ENCODE data around the gene RELL2.
A peak's percentile ranks its signal among the peaks of the same experiment; 100 is the strongest.
"Not testable (repeated sequence)": the region's sequence is repeated elsewhere in the genome, so short reads cannot be mapped to it uniquely, and the experiment has no call there.

Gene RELL2

DNA sequence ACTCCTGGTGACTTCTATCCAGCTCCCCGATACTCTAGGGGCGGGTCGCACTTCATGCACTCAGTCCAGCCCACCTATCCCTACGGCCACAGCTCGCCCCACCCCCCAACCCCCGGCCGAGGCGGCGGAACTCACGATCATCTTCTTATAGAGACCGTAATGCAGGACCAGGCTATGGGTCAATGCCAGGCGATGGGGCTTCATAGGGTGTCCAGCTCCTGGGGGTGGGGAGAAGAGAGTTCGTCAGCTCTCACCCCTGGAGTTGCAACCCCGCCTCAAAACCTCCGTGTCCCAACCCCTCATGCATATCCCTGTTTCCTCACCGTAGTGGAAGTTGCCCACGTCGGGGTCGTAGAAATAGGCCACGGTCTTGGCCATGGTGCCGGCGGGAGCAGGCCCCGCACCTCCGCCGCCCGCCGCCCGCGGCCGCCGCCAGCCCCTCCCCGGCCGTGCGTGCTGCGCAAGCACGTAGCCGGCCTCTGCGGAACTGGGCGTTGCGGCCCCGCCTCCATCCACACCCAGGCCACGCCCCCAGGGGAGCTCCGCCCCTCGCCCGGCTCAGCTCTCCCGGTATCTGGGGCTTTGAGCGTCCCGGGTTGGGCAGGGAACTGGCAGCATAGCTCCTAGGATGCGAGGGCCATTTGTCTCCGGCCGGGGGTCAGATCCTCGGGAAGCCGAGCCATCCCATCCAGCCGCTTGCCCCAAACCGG is at the start of gene RELL2, which contains the start of gene HDAC3:
RELL2 (plus strand) TSS at position 585 of the 710 bp plus-strand sequence. CDS start 1,229 bp downstream, outside the sequence.
HDAC3 (minus strand) TSS at position 437 of the 710 bp plus-strand sequence; CDS start at position 378, 59 bp downstream.
- peak; percentile 95 for DNase-seq

- peak; percentile 53 for DNase-seq
These were observed 46.7 kb upstream of the RELL2 start for GRCh38 chr5:141590127-141590526.

DNA sequence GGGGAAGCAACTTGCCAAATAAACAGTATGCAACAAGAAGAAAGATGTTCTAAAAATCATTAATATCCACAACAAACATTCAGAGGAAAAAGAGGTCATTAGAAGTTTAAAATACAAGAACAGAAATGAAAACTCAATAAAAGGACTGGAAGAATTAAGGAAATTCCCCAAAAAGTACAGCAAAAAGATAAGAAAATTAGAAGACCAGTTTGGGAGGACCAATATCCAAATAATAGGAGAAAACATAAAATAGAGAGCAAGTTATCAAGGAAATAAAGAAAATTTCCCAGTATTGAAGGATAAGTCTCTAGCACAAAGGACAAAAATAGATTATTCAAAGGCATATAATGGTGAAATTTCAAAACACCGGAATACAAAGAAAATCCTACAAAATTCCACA is 39.9 kb upstream of the RELL2 start:
- DNase-seq: no peak

GRCh38 chr5:141597394-141597793 is 39.4 kb upstream of the RELL2 start:
- DNase-seq: no peak

DNA sequence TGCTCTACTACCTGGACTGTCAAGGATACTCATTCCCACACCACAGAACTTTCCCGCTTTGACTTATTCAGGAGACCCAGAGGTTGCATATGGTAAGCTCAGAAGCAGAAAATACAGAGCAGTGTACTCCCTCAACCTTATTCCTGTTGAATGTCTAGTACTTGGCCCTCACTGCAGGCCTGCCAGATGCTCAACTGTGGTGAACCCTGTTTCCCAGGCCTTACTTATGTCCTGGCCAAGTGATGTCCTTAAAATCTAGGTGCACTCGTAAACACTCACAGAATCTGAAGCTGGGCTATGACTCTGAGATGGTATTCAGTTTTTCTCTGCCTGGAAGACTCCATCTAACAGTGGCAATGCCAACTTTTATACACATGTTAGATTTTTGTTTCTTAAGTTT is 39.0 kb upstream of the RELL2 start:
- no peak for DNase-seq

DNA sequence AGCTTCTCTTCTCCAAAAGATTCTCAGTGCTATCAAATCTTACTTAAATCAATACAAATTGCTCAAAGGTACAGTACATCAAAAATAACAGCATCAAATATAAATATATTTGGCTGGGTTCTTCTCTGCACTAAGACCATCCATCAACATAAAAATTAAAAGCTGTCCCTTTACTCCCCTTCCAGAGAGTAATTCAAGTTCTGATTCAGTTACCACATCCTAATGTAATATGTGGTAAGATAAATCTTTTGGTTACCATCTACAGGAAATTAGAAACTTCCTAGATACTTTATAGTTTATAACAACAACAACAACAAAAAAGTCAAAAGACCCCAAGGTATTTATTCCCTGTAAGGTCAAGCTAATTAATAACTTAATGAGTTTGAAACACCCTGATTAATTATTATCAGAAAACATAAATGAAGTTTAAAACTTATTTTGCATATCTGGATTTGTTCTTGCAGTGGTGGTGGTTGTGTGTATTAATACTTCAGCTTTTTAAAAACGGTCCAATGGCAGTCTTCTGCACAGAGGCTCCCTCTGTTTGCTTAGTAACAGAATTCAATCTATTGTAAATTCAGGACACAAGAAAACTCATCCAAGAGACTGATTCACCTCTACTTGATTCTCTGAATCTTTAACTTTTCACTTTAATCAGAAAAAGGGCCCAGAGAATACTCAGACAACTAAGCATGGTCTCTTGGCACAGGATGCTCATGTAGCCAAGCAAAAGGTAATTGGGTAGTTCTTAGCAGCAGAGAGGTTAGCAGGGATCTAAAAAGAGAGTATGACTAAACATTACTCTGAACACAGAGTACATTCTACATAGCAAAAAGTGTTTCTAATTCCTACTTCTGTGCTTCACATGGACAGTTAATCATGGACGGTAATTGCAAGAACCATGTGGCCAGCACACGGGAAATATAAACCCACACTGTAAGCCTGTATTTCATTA is 38.1 kb upstream of the RELL2 start:
- no peak for DNase-seq

DNA sequence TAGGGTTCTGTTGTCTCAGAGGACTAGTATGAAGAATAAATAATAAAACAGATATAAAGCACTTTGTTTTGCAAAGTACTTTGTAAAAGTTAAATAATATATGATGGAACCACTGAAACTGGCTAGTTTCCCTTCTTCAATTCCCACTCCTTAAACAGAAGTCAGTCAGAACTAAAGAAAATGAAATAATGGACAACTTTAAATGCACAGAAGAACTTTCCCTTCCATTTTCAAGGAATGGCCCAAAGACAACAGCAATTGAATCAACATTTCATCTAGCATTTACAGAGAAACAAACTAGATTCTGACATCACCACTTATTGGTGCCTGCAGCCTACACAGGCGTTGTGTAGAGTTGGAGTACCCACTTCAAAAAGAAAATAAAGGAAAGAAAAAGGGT is 34.2 kb upstream of the RELL2 start:
- no peak for DNase-seq

DNA sequence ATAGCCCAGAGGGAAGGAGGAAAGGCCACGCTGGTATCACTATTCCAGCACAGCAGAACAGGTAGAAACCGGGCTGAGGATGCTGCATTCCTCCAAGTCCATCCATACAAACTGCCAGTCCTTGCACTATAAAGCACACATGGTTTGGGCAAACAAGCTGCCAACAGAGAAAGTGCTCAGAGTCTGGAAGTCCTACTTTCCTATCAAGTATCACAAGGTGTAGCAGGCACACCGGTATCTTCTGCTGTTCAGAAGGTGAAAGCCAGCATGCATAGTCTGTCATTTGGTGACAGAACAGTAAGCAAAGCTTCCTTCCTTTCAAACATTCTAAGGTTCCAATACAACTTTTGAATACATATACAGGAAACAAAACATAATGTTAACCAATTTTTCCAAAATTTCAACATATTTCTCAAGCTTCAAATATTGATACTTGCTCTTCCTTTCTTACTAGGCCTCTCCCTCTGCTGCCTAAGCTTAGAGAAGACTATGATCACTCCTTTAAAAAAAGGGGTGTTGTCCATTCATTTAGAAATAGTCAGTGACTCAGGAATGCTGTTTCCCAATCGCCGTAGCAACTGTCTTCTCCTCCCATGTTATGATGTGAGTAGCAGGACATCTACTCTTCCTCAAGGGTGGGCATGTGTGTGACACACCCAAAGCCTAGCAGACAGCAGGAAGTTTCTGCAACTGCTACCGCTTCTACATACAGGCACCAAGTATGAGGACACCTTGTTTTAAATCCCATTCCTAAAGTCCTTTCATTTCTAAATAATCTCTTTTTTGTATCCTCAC is 32.7 kb upstream of the RELL2 start:
- DNase-seq: peak; percentile 80

DNA sequence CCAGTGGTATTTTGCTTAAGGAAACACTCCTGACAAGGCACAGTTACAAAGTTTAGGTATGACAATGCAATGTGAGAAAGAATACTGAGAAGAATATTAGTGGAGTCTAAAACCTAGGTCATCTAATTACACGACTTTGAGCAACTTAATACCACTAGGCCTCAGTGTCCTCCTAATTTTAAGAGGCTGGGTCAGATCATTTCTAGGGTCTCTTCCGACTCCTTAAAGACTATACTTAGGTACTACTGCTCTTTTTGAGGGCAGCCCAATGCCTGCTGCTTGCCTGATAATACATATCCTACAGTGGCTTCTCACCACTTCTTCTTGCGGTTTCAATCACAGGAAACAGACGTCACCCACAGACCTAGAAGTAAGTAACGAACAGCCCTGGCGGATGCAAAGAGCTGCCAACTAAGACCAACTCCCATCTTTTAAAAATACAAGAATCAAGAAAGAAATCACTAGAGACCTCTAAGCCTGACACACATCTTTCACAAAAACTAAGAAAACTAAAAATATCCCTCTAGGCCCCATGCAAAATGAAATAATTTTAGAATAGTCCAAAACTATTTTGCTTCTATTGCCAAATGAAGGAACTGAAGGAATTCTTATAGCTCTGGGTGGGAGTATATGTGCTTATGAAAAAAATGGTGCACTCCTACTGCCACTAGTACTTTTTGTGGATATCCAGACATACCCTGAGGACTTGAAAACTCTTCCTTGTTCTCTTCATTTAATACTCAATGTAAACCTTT is 31.1 kb upstream of the RELL2 start:
- DNase-seq: peak; percentile 98

- DNase-seq: no peak
These were observed 28.8 kb upstream of the RELL2 start for GRCh38 chr5:141608046-141608445.

- DNase-seq: no peak
These were observed 28.2 kb upstream of the RELL2 start for GRCh38 chr5:141608557-141608956.

- no peak for DNase-seq
These were observed 27.8 kb upstream of the RELL2 start for GRCh38 chr5:141609044-141609443.

- not testable (repeated sequence) for DNase-seq
These were observed 26.9 kb upstream of the RELL2 start for GRCh38 chr5:141609921-141610320.

DNA sequence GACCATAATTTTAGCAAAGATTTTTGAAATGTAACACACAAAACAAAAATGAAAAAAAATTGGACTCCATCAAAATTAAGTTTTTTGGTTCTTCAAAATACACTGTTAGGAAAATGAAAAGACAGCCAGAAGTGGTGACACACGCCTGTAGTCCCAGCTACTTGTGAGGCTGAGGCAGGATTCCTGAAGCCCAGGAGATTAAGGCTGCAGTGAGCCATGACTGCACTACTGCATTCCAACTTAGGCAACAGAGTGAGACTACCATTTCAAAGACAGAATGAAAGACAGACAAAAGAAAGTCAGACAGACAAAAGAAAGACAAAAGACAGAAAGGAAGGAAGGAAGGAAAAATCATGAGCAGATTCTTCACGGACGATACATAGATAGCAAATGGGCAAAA is 25.5 kb upstream of the RELL2 start:
- DNase-seq: no peak

GRCh38 chr5:141613344-141613743 is 23.5 kb upstream of the RELL2 start:
- DNase-seq: no peak

DNA sequence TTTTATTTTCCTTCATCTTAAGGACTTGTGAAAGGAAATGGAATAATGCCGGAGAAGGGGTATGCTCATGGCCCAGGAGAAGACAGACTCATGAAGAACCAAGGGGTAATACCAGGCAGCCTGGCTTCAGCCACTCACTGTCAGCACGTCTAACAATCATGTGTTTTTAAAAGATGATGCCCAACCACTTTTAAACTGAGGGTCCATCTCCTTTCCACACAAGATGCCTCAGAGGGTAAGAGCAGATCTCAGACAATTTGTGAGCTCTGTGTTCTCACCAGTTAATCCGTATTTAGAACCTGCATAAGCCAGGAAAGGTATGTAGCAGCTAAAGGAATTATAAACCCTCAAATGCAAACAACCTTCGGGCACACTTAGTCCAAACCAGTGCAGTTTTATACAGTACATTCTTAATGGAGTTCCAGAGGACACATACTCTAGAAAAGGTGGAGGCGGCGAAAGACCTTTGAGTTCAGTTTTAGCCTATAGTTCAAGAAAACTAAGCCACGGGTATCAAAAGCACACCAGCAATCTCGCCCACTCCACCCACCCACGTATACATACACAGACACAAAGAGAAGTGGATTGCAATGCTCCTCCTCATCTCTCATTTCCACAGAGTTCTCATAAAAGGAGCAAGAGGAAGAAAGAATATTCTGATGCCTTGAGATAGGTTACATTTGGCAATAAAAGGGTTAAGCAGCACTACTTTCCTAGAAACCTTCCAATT is 20.6 kb upstream of the RELL2 start:
- no peak for DNase-seq

GRCh38 chr5:141617128-141617527 is 19.7 kb upstream of the RELL2 start:
- peak; percentile 69 for DNase-seq

DNA sequence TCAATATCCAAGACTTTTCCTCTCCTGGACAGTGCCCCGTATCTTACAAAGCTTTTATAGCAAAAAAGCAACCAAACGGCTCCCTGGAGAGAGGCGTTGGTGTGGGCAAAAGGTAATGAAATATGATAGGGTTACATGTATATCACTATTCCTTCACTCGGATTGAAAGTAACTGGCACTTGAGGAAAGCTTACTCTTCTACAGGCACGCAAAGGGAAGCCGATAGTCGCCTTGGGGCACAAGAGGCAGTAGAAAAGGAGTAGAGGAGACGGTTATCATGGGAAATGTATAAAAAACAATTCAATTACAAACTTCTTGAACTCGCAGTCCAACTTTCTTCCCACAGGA is 19.1 kb upstream of the RELL2 start:
- peak; percentile 33 for DNase-seq

DNA sequence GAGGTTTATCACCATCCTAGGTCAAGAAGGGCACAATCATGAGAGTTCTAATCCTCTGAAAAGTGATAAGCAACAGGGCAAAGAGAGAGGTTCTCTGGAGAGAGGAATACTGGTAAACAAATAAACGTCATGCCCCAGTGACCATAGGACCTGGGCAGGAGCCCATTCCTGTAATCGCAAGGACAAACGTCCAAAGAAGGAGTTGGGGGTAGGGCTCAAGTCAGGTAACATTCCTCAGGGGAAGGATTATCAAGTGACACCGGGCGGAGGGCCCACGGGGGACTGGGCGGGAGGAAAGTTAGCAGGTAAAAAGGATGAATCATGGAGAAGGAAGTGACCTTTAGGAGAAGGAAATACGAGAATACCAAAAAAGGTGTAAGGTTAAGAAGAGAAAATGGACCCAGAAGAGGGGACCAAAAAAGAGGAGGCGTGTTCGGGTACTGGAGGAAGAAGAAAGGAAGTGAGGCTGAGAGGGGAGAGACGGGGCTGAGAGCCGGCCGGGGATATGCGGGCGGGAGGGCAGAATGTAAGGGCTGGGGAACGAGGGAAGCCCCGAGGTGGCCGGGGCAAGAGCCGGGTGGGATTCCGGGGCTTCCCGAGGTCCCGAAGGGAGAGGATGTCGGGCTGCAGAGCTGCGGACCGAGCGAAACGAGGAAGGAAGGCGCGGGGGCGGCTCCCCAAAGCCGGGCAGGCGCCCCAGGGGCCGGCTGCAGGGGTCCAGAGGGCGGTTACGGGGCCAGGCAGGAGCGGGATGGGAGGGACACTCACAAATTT is 18.6 kb upstream of the RELL2 start:
- peak; percentile 77 for DNase-seq

- peak; percentile 99 for DNase-seq
These were observed 17.8 kb upstream of the RELL2 start, which contains the start of gene DIAPH1 for GRCh38 chr5:141618804-141619554. Gene DIAPH1, minus strand, starts transcription at chr5:141619000. Its CDS starts 86 bp downstream, at chr5:141618914.
